ENCODE results near the gene SLC66A2.

SLC66A2 gene

GRCh38 chr18:79949697-79950487 lies 1.6 kb downstream of the SLC66A2 start:
- TF ChIP-seq, protein P1, sequence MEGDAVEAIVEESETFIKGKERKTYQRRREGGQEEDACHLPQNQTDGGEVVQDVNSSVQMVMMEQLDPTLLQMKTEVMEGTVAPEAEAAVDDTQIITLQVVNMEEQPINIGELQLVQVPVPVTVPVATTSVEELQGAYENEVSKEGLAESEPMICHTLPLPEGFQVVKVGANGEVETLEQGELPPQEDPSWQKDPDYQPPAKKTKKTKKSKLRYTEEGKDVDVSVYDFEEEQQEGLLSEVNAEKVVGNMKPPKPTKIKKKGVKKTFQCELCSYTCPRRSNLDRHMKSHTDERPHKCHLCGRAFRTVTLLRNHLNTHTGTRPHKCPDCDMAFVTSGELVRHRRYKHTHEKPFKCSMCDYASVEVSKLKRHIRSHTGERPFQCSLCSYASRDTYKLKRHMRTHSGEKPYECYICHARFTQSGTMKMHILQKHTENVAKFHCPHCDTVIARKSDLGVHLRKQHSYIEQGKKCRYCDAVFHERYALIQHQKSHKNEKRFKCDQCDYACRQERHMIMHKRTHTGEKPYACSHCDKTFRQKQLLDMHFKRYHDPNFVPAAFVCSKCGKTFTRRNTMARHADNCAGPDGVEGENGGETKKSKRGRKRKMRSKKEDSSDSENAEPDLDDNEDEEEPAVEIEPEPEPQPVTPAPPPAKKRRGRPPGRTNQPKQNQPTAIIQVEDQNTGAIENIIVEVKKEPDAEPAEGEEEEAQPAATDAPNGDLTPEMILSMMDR (IDR thresholded peaks at IDR 0.05; ENCODE audit: low read depth, low read length): no peak
- H3K4me3 ChIP-seq (ENCODE audit: low read depth, low read length): peak overlapping the region; percentile 73

DNA sequence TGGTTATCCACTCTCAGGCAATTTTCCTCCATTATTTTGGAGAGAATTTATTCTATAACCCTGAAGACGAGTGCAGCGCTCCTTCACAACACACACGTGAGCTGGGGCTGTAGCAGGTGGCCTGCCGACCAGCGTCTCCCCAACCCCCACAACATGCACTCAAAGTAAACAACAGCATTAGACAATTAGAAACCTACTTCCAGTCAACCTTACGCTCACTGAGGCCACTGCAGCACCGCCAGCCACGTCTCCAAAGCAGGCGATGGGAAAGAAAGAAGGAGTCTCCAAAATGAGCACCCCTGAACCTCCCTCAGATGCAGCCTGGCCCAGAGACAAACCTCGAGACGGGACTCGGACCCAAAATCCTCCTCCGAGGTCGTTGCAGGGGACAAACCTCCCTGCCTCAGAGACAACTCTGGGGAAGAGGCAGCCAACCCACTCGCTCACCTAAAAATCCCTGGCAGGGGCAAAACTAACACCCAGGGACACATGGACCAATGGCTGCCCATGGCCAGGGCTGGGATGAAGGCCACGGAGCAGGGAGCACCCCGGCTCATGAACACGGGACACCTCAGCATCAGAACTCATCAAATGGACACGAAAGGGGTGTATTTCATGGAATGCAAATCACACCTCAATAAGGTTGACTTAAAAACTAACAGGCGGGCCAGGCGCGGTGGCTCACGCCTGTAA lies 2.6 kb downstream of the SLC66A2 start:
- no peak overlapping the region for H3K4me3 ChIP-seq (ENCODE audit: low read depth, low read length)
- TF ChIP-seq, protein P1 (IDR thresholded peaks at IDR 0.05; ENCODE audit: low read depth, low read length): no peak

GRCh38 chr18:79947881-79948610 lies 3.4 kb downstream of the SLC66A2 start:
- no peak overlapping the region for H3K4me3 ChIP-seq (ENCODE audit: low read depth, low read length)
- TF ChIP-seq, protein P1 (IDR thresholded peaks at IDR 0.05; ENCODE audit: low read depth, low read length): no peak

DNA sequence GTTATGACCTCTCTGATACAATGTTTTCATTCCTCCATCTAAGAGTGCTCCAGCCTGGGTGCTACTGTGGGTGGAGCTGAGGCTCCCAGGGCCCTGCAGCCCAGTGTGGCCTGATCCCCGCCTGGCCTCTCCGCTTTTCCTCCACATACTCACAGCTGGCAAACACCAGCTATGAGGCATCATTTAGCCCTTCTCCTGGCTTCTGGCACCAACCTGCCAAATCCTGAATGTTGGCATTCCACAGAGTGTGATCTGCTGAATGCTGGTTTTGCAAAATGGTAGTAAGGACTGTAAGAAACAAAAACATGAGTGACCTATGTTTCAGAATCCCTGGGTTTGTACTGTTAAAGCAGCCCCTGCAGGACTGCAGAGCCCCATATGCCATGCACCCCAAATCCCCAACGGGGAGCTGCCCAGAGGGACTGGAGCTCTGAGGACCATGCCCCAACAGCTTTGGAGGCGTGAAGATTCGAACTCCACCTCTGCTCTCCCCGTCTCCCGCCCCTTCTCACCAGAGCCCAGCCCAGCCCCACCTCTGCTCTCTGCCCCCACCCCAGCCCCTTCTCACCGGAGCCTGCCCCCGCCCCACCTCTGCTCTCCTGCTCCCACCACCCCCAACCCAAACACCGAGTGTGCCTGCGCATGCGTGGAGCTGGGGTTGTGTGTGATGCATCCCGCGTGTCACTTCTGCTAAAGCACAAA lies 4.2 kb downstream of the SLC66A2 start:
- no peak overlapping the region for H3K4me3 ChIP-seq (ENCODE audit: low read depth, low read length)
- TF ChIP-seq, protein P1 (IDR thresholded peaks at IDR 0.05; ENCODE audit: low read depth, low read length): no peak

DNA sequence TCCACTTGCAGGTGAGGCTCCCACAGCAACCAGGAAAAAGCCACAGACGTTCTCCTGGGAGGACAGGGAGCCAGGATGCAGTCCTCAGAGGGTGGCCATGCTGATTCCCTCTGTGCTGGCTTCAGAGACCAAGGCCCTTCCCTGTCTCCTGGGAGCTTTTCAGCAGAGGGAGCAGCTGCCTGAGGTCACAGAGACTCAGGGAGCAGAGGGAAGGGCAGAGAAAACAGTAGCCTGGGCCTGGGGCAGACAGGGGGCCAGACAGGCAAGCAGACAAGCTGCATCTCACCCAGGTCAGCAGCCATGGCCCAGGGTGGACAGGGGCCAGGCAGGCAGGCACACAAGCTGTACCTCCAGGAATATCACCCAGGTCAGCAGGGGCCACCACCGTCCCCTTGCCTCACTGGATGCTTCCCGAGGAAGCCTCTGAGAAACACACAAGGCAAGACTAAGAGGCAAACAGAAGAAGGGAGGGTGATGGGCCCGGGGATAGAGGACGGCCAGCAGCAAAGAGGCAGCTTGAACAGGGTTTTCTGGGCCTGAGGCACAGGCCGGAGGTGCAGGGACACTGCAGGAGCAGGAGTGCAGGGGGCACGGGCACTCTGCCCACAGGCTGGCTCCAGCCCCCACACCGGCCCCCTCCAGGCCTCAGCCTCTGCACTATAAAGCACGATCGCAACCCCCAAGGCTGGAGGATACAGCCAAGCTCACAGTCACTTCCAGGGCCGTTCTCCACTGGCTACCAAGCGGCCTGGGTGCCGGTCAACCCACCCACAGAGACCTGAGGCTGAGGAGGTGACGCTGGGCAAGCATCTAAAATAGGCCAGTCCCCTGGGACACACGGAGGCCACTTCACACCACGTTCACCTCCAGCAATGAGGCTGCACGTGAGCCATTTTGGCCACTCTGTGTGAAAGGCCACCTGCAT lies 6.1 kb downstream of the SLC66A2 start:
- TF ChIP-seq, protein P1 (IDR thresholded peaks at IDR 0.05; ENCODE audit: low read depth, low read length): no peak
- no peak overlapping the region for H3K4me3 ChIP-seq (ENCODE audit: low read depth, low read length)

DNA sequence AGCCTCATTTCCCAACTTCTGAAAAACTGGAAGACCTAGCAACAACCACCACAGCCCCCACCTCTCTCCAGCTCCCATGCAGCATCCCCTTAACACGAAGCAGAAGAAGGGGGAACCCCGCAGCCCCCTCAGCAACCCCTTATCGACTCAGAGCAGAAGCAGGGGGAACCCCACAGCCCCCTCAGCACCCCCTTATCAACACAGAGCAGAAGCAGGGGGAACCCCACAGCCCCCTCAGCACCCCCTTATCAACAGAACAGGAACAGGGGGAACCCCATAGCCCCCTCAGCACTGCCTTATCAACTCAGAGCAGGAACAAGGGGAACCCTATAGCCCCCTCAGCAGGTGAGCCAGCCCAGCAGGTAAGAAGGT lies 6.7 kb downstream of the SLC66A2 start:
- TF ChIP-seq, protein P1 (IDR thresholded peaks at IDR 0.05; ENCODE audit: low read depth, low read length): no peak
- H3K4me3 ChIP-seq (ENCODE audit: low read depth, low read length): no peak overlapping the region
